ENCODE results near the gene SPRY1. TPM values are rescaled to one million over a fixed set of nuclear protein-coding genes. Genes with fewer than 3 reads are reported as not detected.

SPRY1 gene
- total and polyA plus RNA-seq, 8 donors = 84.8 to 126 (median 97.6) TPM

DNA sequence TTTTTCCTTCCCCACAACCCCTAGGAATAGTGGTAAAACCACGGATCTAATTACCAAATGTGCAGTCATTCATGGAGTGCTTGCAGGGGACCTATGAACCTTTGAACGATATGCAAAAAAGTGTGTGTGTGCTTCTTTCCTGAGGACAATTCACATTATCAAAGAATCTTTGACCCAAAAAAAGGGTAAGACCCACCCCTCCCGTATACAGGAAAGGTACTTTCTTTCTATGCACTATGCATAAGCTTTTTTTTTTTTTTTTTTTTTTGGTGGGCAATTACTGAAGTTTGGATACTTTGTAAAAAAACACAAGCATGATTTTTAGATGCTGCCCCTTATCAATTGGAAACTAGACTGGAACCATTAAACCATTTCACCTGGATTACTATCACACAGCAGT lies 31.4 kb downstream of the SPRY1 start:
- no peak overlapping the region for H3K27ac ChIP-seq
- H3K4me1 ChIP-seq = no peaks in the 10 kb centered on the region
- DNase-seq (no peak), ATAC-seq (no peak)
- no peaks in the 10 kb centered on the region for H3K27me3 ChIP-seq
- H3K36me3 ChIP-seq = no peaks in the 10 kb centered on the region
- H3K9me3 ChIP-seq = peaks cover 0 to 3% of the 10 kb centered on the region in 2 donors
- intact Hi-C loops (cut with DNase I) = no loop called here
- TF ChIP-seq, protein P1, sequence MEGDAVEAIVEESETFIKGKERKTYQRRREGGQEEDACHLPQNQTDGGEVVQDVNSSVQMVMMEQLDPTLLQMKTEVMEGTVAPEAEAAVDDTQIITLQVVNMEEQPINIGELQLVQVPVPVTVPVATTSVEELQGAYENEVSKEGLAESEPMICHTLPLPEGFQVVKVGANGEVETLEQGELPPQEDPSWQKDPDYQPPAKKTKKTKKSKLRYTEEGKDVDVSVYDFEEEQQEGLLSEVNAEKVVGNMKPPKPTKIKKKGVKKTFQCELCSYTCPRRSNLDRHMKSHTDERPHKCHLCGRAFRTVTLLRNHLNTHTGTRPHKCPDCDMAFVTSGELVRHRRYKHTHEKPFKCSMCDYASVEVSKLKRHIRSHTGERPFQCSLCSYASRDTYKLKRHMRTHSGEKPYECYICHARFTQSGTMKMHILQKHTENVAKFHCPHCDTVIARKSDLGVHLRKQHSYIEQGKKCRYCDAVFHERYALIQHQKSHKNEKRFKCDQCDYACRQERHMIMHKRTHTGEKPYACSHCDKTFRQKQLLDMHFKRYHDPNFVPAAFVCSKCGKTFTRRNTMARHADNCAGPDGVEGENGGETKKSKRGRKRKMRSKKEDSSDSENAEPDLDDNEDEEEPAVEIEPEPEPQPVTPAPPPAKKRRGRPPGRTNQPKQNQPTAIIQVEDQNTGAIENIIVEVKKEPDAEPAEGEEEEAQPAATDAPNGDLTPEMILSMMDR (IDR thresholded peaks at IDR 0.05) = no peak
- no peak overlapping the region for H3K4me3 ChIP-seq

DNA sequence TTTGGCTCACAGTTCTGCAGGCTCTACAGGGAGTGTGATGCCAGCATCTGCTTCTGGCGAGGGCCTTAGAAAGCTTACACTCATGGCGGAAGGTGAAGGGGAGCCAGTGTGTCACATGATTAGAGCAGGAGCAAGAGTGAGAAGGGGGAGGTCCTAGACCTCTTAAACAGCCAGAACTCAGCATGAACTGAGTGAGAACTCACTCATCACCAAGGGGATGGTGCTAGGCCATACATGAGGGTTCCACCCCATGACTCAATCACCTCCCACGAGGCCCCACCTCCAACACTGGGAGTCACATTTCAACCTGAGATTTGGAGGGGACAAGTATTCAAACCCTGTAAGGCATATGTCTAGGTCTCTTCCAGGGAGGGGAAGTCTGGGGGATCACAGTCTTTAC lies 33.4 kb downstream of the SPRY1 start:
- intact Hi-C loops (cut with DNase I) = no loop called here
- DNase-seq (no peak), ATAC-seq (no peak)
- no peaks in the 10 kb centered on the region for H3K36me3 ChIP-seq
- H3K9me3 ChIP-seq = peaks cover 0 to 3% of the 10 kb centered on the region in 2 donors
- H3K4me1 ChIP-seq = no peaks in the 10 kb centered on the region
- no peak overlapping the region for H3K4me3 ChIP-seq
- TF ChIP-seq, protein P1 (IDR thresholded peaks at IDR 0.05) = no peak
- no peak overlapping the region for H3K27ac ChIP-seq
- H3K27me3 ChIP-seq = no peaks in the 10 kb centered on the region

DNA sequence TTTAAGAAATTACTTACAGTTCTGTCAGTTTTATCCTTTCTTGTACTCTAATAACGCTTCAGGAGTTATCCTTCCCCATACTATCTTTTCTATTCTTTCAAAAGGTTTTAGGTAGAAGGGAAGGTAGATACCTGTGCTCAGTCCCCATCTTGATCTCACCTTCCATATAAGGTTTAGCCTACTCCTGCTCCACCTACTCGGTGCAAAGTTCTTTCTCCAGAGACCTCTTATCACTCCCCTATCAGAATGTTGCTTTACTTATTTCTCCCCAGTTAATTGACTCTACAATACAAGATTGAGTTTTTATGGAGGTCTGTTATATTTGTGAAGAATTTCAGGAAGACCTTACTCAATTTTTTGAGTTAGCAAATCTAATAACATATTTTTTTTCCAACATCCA lies 33.9 kb downstream of the SPRY1 start:
- Histone ChIP-seq H3K4me1 (no peaks in the 10 kb centered on the region), H3K27me3 (no peaks in the 10 kb centered on the region), H3K4me3 (no peak overlapping the region), H3K9me3 (peaks cover 0 to 3% of the 10 kb centered on the region in 2 donors), H3K36me3 (no peaks in the 10 kb centered on the region), H3K27ac (no peak overlapping the region)
- ATAC-seq (no peak), DNase-seq (no peak)
- intact Hi-C loops (cut with DNase I) = no loop called here
- TF ChIP-seq, protein P1 (IDR thresholded peaks at IDR 0.05) = no peak

DNA sequence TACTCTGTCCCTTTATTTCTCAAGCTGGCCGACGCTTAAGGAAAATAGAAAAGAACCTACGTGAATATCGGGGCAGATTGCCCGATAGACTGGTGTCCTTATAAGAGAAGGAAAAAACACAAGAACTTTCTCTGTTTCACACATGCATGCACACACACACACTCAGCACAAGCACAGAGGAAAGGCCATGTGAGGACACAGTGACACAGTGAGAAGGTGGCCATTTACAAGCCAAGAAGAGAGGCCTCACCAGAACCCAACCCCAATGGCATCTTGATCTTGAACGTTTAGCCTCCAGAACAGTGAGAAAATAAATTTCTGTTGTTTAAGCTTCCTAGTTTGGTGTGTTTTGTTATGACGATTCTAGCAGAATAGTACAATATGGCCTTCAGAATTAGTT lies 37.0 kb downstream of the SPRY1 start:
- Histone ChIP-seq H3K36me3 (no peaks in the 10 kb centered on the region), H3K27ac (no peak overlapping the region), H3K27me3 (no peaks in the 10 kb centered on the region), H3K4me1 (peaks cover 0 to 8% of the 10 kb centered on the region in 2 donors), H3K9me3 (no peaks in the 10 kb centered on the region), H3K4me3 (no peak overlapping the region)
- DNase-seq (no peak), ATAC-seq (no peak)
- intact Hi-C loops (cut with DNase I) = no loop called here
- TF ChIP-seq, protein P1 (IDR thresholded peaks at IDR 0.05) = no peak

DNA sequence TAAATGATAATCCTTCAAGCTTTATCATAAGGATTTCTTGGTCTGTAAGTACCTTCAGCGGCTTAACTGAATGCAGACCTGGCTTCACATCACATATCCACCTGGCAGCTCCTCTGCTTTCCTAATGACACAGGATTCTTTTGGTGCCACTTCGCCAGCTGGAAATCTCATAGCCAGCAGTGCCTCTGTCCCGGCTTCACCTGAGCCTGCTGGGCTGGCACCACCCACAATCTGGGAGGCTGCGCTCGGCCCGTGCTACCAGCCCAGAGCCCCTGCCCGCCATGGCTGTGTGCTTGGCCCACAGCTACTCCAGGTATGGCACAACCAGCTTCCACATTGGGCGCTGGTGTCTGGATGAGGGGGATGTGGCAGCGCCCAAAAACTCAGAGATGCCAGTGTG lies 37.4 kb downstream of the SPRY1 start:
- intact Hi-C loops (cut with DNase I) = no loop called here
- no peak for DNase-seq
- TF ChIP-seq, protein P1 (IDR thresholded peaks at IDR 0.05) = no peak
- Histone ChIP-seq H3K27me3 (no peaks in the 10 kb centered on the region), H3K27ac (no peak overlapping the region), H3K36me3 (no peaks in the 10 kb centered on the region), H3K4me3 (no peak overlapping the region), H3K9me3 (no peaks in the 10 kb centered on the region), H3K4me1 (peaks cover 0 to 9% of the 10 kb centered on the region in 2 donors)
- no peak for ATAC-seq

All from left lung (tissue), 10 donors.